GM12878 (cell line): ENCODE measurements around the gene CDH16. TPM values are rescaled to one million over a fixed set of nuclear protein-coding genes. Genes with fewer than 3 reads are reported as not detected.

Experiments
- ATF7 ChIP-seq: fragments of 450-650 bp; IDR thresholded peaks from 2 replicates; pipeline ENCODE4 v1.6.1; 2016; ENCODE audit warnings: low read depth, mild to moderate bottlenecking
- CBX3 ChIP-seq: fragments of 200-600 bp; sonication (generic); IDR thresholded peaks from 2 replicates; pipeline ENCODE4 v1.6.1; 2016; ENCODE audit warnings: low read depth, borderline replicate concordance
- CEBPB ChIP-seq, 2 experiments: fragments of 150-350 bp in 1 of 2; IDR thresholded peaks; 2 replicates each; pipeline ENCODE4 v1.6.1; 2012 to 2014; ENCODE audit warnings: low read depth in 2 of 2, low read length in 2 of 2, borderline replicate concordance in 1 of 2, inconsistent platforms in 1 of 2
- GABPA ChIP-seq: IDR thresholded peaks from 2 replicates; pipeline ENCODE4 v1.6.1; 2014; ENCODE audit warnings: antibody characterized with exemption, low read depth, mild to moderate bottlenecking, inconsistent platforms
- RAD21 ChIP-seq: IDR thresholded peaks from 2 replicates; pipeline ENCODE4 v1.6.1; 2011; ENCODE audit warnings: mild to moderate bottlenecking, low read depth, low read length, moderate library complexity; ENCODE audit not compliant: insufficient read depth
- TAF1 ChIP-seq: IDR thresholded peaks from 2 replicates; pipeline ENCODE4 v1.6.1; 2011; ENCODE audit warnings: mild to moderate bottlenecking, low read depth, low read length, borderline replicate concordance
- polyA plus RNA-seq, 11 experiments: library from polyadenylated mRNA; depleted of rRNA in 4 of 11; unstranded in 6 of 11; stranded (reverse) in 5 of 11; fragments of >200 nt; fragmentation: Nextera tagmentation in 4 of 11; fragmentation: Illumina TruSeq in 1 of 11; extraction: Ambion mirVana in 4 of 11; extraction: Trizol in 1 of 11; gene quantifications; 1 replicate in 1 of 11; 2 replicates in 10 of 11; pipeline versions ENCODE4 v1.2.1 to v1.2.3, GENCODE V29; 2011 to 2016; ENCODE audit warnings: inconsistent platforms in 2 of 11, missing spikeins in 2 of 11, low read depth in 1 of 11
- total RNA-seq, 4 experiments: library from RNA; depleted of rRNA in 3 of 4; stranded (reverse); fragments of >200 nt in 3 of 4; fragmentation: Illumina TruSeq in 1 of 4; extraction: Trizol in 1 of 4; gene quantifications; 2 replicates each; pipeline versions ENCODE4 v1.2.1 to v1.2.3, GENCODE V29; 2013 to 2021
- TF ChIP-seq, protein P1 (sequence below): fragments of 450-650 bp; IDR thresholded peaks from 2 replicates; pipeline ENCODE4 v1.6.1; 2018; ENCODE audit warnings: borderline replicate concordance, mild to moderate bottlenecking; ENCODE audit not compliant: partially characterized antibody
- TF ChIP-seq, protein P2 (sequence below): fragments of 150-350 bp; IDR thresholded peaks from 2 replicates; pipeline ENCODE4 v1.6.1; 2014; ENCODE audit warnings: mild to moderate bottlenecking, low read depth, low read length

Gene CDH16
- total and polyA plus RNA-seq, 10 of the 15 experiments (the other 5 are each of a cell fraction or from before 2014, with no cell fraction given): 0.05 TPM; not detected in 9

DNA sequence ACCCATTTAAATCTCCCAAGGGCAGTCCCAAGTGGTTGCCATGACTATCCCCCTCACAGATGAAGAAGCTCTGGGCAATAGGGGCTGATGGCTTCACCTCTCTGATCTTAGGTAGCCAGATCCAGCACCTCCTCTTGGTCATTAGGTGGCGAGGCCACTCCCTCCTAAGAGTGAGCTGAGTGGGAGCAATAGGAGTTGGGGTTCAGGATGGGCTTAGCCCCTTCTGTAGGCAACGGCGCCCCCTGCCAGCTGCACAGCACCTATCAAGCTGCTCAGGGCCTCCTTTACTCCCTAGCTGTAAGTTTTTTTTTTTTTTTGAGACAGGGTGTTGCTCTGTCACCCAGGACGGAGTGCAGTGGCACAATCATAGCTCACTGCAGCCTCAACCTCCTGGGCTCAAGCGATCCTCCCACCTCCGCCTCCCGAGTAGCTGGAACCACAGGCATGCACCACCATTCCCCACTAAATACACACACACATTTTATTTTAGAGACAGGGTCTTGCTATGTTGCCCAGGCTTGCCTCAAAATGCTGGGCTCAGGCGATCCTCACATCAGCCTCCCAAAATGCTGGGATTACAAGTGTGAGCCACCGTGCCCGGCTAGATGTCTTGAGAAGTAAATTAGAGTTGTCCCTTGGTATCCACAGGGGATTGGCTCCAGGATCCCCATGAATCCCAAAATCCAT is 10.2 kb upstream of the CDH16 start (continued):
- no peak for TF ChIP-seq ATF7
- TF ChIP-seq CBX3: no peak
- TF ChIP-seq, protein P1, sequence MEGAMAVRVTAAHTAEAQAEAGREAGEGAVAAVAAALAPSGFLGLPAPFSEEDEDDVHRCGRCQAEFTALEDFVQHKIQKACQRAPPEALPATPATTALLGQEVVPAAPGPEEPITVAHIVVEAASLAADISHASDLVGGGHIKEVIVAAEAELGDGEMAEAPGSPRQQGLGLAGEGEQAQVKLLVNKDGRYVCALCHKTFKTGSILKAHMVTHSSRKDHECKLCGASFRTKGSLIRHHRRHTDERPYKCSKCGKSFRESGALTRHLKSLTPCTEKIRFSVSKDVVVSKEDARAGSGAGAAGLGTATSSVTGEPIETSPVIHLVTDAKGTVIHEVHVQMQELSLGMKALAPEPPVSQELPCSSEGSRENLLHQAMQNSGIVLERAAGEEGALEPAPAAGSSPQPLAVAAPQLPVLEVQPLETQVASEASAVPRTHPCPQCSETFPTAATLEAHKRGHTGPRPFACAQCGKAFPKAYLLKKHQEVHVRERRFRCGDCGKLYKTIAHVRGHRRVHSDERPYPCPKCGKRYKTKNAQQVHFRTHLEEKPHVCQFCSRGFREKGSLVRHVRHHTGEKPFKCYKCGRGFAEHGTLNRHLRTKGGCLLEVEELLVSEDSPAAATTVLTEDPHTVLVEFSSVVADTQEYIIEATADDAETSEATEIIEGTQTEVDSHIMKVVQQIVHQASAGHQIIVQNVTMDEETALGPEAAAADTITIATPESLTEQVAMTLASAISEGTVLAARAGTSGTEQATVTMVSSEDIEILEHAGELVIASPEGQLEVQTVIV: no peak
- TF ChIP-seq, protein P2, sequence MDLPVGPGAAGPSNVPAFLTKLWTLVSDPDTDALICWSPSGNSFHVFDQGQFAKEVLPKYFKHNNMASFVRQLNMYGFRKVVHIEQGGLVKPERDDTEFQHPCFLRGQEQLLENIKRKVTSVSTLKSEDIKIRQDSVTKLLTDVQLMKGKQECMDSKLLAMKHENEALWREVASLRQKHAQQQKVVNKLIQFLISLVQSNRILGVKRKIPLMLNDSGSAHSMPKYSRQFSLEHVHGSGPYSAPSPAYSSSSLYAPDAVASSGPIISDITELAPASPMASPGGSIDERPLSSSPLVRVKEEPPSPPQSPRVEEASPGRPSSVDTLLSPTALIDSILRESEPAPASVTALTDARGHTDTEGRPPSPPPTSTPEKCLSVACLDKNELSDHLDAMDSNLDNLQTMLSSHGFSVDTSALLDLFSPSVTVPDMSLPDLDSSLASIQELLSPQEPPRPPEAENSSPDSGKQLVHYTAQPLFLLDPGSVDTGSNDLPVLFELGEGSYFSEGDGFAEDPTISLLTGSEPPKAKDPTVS: no peak
- no peak for TF ChIP-seq GABPA
- TF ChIP-seq CEBPB (IDR thresholded peaks at IDR 0.05; ENCODE audit: borderline replicate concordance in 1 of 2, low read depth in 2 of 2, low read length in 2 of 2): no peak
- no peak for TF ChIP-seq TAF1
- peak; percentile 42 for TF ChIP-seq RAD21
- TF ChIP-seq, all 136 proteins: peak for 5
